Sigmoid colon (tissue), 3 donors: ENCODE results near the gene CDKAL1.

Experiments used
- CTCF ChIP-seq, 4 experiments: fragments of 450-650 bp in 3 of 4; fragments of 200-600 bp in 1 of 4; IDR thresholded peaks; one replicate each; pipeline ENCODE4 v1.5.1; 2016 to 2019; ENCODE audit warnings: antibody characterized with exemption in 4 of 4, mild to moderate bottlenecking in 3 of 4, moderate library complexity in 2 of 4
- POLR2A ChIP-seq, 2 donors: fragments of 450-650 bp; IDR thresholded peaks; one replicate each; pipeline ENCODE4 v1.6.1; 2016; ENCODE audit warnings: antibody characterized with exemption in 2 of 2, mild to moderate bottlenecking in 2 of 2, moderate library complexity in 2 of 2

GRCh38 chr6:20569000-20569610 is 34.8 kb downstream of the CDKAL1 start:
- TF ChIP-seq CTCF (IDR thresholded peaks at IDR 0.05) (no peak), POLR2A (IDR thresholded peaks at IDR 0.05) (no peak)
